Spleen (tissue), 13 donors: Measurements from ENCODE around the gene OFD1. TPM values are rescaled to one million over a fixed set of nuclear protein-coding genes. Genes with fewer than 3 reads are reported as not detected.

Experiments
- DNase-seq: peaks from one replicate; pipeline ENCODE4 v3.0.0-alpha.2; 2020
- H3K27ac ChIP-seq, 8 donors: fragments of 200-600 bp; sonication (generic) in 7 of 8; 1 replicate in 4 of 8; 2 replicates in 4 of 8; pipeline versions ENCODE4 v1.5.0 to v1.8.0; 2016 to 2021; ENCODE audit warnings: inconsistent platforms in 4 of 8, mild to moderate bottlenecking in 4 of 8, moderate library complexity in 1 of 8
- H3K27me3 ChIP-seq, 7 donors: fragments of 200-600 bp; sonication (generic) in 6 of 7; replicated peaks in 1 of 7; 1 replicate in 4 of 7; 2 replicates in 3 of 7; pipeline versions ENCODE4 v1.5.0 to v1.8.0; 2016 to 2021; ENCODE audit warnings: inconsistent platforms in 3 of 7, mild to moderate bottlenecking in 1 of 7
- H3K36me3 ChIP-seq, 6 donors: fragments of 200-600 bp; sonication (generic) in 5 of 6; 1 replicate in 4 of 6; 2 replicates in 2 of 6; pipeline versions ENCODE4 v1.5.0 to v1.8.0; 2016 to 2021; ENCODE audit warnings: inconsistent platforms in 2 of 6
- H3K4me1 ChIP-seq, 6 donors: fragments of 200-600 bp; sonication (generic) in 5 of 6; 1 replicate in 3 of 6; 2 replicates in 3 of 6; pipeline versions ENCODE4 v1.5.0 to v1.8.0; 2016 to 2021; ENCODE audit warnings: inconsistent platforms in 3 of 6
- H3K4me3 ChIP-seq, 8 donors: fragments of 200-600 bp; sonication (generic) in 7 of 8; 1 replicate in 4 of 8; 2 replicates in 4 of 8; pipeline versions ENCODE4 v1.5.0 to v1.8.0; 2016 to 2021; ENCODE audit warnings: inconsistent platforms in 4 of 8, mild to moderate bottlenecking in 4 of 8, moderate library complexity in 2 of 8
- H3K9me3 ChIP-seq, 8 donors: fragments of 200-600 bp; sonication (generic) in 7 of 8; 1 replicate in 4 of 8; 2 replicates in 4 of 8; pipeline versions ENCODE4 v1.5.0 to v1.8.0; 2016 to 2021; ENCODE audit warnings: inconsistent platforms in 4 of 8
- POLR2A ChIP-seq, 3 donors: fragments of 450-650 bp; IDR thresholded peaks; one replicate each; pipeline ENCODE4 v1.5.1; 2017; ENCODE audit warnings: antibody characterized with exemption in 3 of 3, mild to moderate bottlenecking in 1 of 3
- POLR2AphosphoS5 ChIP-seq, 3 donors: sonication (generic); formaldehyde crosslinking; IDR thresholded peaks; one replicate each; pipeline ENCODE4 v1.5.1; 2017; ENCODE audit warnings: antibody characterized with exemption in 3 of 3
- WGBS, 5 donors: extraction: QIAGEN DNeasy Blood & Tissue Kit in 3 of 5; methylation state at CpG; one replicate each; pipeline versions ENCODE4 v1.1.5 to v1.1.7; 2013 to 2018; 5-methylcytosine and 5-hydroxymethylcytosine counted together
- intact Hi-C: fragments of 100-400 bp; cut with DNase I; formaldehyde crosslinking; loops from one replicate; pipeline ENCODE4 v1.15.0; 2023; ENCODE audit warnings: low total_unique reads
- long read RNA-seq, 2 donors: transcript quantifications; one replicate each; lab custom pipeline, GENCODE V29; 2026
- polyA plus RNA-seq, 3 donors: library from polyadenylated mRNA; stranded (reverse); fragments of 200-250 nt; gene quantifications; one replicate each; pipeline ENCODE4 v1.2.1, GENCODE V29; 2013
- total RNA-seq, 7 donors: library from RNA; depleted of rRNA in 3 of 7; stranded (reverse); fragments of >200 nt in 3 of 7; fragmentation: NEBNext Ultra II Directional in 4 of 7; extraction: Animal tissue kit (Norgen Biotek cat#: 25700) in 4 of 7; gene quantifications; one replicate each; pipeline versions ENCODE4 v1.1.0 to v1.2.1, GENCODE V29; 2016 to 2021
- TF ChIP-seq, protein P1 (sequence below), 11 experiments: fragments of 200-600 bp in 7 of 11; fragments of 450-650 bp in 4 of 11; sonication (generic) in 4 of 11; IDR thresholded peaks in 8 of 11; conservative IDR thresholded peaks in 3 of 11; 1 replicate in 7 of 11; 2 replicates in 4 of 11; pipeline versions ENCODE4 v1.4.0 to v1.8.0; 2016 to 2021; ENCODE audit warnings: antibody characterized with exemption in 11 of 11, inconsistent platforms in 4 of 11, mild to moderate bottlenecking in 1 of 11
- donor health status: healthy with polysubstance abuse.
- donor health status: DM: no; HTN: no; CAD: no; lungs with moderate emphysema.
- donor health status: DM: no; HTN: no; CAD: no.
- donor health status: Bipolar disorder and iron deficiency.
- donor health status: healthy.
- donor health status: DM: no; HTN: no; CAD: no.
- donor health status: DM: yes; HTN: yes; CAD: no.

Gene OFD1, protein sequence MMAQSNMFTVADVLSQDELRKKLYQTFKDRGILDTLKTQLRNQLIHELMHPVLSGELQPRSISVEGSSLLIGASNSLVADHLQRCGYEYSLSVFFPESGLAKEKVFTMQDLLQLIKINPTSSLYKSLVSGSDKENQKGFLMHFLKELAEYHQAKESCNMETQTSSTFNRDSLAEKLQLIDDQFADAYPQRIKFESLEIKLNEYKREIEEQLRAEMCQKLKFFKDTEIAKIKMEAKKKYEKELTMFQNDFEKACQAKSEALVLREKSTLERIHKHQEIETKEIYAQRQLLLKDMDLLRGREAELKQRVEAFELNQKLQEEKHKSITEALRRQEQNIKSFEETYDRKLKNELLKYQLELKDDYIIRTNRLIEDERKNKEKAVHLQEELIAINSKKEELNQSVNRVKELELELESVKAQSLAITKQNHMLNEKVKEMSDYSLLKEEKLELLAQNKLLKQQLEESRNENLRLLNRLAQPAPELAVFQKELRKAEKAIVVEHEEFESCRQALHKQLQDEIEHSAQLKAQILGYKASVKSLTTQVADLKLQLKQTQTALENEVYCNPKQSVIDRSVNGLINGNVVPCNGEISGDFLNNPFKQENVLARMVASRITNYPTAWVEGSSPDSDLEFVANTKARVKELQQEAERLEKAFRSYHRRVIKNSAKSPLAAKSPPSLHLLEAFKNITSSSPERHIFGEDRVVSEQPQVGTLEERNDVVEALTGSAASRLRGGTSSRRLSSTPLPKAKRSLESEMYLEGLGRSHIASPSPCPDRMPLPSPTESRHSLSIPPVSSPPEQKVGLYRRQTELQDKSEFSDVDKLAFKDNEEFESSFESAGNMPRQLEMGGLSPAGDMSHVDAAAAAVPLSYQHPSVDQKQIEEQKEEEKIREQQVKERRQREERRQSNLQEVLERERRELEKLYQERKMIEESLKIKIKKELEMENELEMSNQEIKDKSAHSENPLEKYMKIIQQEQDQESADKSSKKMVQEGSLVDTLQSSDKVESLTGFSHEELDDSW
- total RNA-seq (10 to 100 TPM; 33.6 to 54.8 (median 47.7) TPM), polyA plus RNA-seq (100 to 1,000 TPM in 1 of 3 donors, 10 to 100 TPM in 2; 52.1 to 138 (median 54.0) TPM)
- long read RNA-seq, donor 1, partial matches to known transcripts = 19 of 23 reads
- long read RNA-seq, donor 1, other reads (novel, unspliced or antisense) = 0 of 23 reads
- long read RNA-seq, donor 2, partial matches to known transcripts = 5 of 6 reads
- long read RNA-seq, donor 2, other reads (novel, unspliced or antisense) = 0 of 6 reads

DNA sequence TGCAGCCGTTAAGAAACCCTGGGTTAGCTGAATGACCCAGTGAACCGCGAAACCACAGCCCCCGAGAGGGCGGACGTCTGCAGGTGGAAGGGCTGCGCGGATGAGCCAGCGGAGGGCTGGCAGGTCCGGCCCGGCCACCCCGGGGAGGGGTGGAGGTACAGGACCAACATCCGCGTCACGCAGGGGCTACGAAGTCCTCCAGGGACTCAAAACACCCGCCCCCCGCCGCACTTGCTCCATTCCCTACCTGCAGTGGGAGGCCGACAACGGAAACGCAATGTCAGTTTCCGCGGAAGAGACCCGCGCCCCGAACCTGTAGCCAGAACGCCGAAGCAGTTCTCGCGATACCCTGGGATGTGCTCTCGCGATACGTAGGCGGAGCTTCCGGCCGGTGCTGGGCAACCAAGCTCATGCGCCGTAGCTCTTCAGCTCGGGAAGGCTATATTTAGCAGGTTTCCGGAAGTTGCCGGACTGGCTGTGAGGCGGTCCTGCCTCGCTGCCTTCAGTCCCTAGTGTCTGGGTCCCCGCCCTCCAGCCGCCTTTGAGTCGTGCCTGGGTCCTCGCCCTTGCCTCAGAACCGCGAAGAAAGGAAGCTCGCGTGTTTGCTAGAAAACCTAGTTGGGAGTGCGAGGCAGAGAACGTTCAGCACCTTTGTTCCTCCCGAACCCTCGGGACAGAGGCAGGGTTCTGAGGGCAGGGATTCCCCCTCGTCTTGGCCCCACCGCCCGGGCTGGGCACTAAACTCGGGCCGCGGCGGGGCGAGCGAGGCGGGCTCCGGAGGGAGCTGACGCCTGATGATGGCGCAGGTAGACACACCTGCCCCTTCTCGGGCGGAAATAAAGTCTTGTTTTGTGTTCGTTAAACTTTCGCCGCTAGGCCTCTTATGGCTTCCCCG, at the start of gene OFD1, which contains the start of gene TRAPPC2:
OFD1 (plus strand) TSS at position 471 of the 895 bp plus-strand sequence; CDS start at position 795, 324 bp downstream.
TRAPPC2 (minus strand) TSS at position 343 of the 895 bp plus-strand sequence. CDS start 14,657 bp downstream, outside the sequence.
- intact Hi-C loops = no loop called here
- peaks cover 0 to 11% (median 0%) of the 10 kb centered on the region in 8 donors for H3K9me3 ChIP-seq
- WGBS, 5 donors = 0 to 11% (median 2%) methylated on average over 11 to 75 of the region's 75 CpGs
- DNase-seq = peak; percentile 97
- TF ChIP-seq, protein P1, sequence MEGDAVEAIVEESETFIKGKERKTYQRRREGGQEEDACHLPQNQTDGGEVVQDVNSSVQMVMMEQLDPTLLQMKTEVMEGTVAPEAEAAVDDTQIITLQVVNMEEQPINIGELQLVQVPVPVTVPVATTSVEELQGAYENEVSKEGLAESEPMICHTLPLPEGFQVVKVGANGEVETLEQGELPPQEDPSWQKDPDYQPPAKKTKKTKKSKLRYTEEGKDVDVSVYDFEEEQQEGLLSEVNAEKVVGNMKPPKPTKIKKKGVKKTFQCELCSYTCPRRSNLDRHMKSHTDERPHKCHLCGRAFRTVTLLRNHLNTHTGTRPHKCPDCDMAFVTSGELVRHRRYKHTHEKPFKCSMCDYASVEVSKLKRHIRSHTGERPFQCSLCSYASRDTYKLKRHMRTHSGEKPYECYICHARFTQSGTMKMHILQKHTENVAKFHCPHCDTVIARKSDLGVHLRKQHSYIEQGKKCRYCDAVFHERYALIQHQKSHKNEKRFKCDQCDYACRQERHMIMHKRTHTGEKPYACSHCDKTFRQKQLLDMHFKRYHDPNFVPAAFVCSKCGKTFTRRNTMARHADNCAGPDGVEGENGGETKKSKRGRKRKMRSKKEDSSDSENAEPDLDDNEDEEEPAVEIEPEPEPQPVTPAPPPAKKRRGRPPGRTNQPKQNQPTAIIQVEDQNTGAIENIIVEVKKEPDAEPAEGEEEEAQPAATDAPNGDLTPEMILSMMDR (IDR thresholded peaks at IDR 0.05 in 8 of 11, conservative IDR thresholded peaks at IDR 0.05 in 3 of 11) = peak in 2 of 11 experiments; percentile 6 to 15
- peak; percentile 54 to 93 (median 68) for TF ChIP-seq POLR2A (IDR thresholded peaks at IDR 0.05)
- peak; percentile 97 to 99 (median 99) for TF ChIP-seq POLR2AphosphoS5 (IDR thresholded peaks at IDR 0.05)
- H3K4me1 ChIP-seq = peaks cover 6 to 63% (median 40%) of the 10 kb centered on the region in 6 donors
- peaks cover 0 to 11% (median 0%) of the 10 kb centered on the region in 7 donors for H3K27me3 ChIP-seq
- H3K27ac ChIP-seq = peak within 1 kb of the TSS; percentile 90 to 98 (median 94)
- peaks cover 0 to 17% (median 0%) of the 10 kb centered on the region in 6 donors for H3K36me3 ChIP-seq
- peak within 1 kb of the TSS; percentile 45 to 89 (median 64) for H3K4me3 ChIP-seq

DNA sequence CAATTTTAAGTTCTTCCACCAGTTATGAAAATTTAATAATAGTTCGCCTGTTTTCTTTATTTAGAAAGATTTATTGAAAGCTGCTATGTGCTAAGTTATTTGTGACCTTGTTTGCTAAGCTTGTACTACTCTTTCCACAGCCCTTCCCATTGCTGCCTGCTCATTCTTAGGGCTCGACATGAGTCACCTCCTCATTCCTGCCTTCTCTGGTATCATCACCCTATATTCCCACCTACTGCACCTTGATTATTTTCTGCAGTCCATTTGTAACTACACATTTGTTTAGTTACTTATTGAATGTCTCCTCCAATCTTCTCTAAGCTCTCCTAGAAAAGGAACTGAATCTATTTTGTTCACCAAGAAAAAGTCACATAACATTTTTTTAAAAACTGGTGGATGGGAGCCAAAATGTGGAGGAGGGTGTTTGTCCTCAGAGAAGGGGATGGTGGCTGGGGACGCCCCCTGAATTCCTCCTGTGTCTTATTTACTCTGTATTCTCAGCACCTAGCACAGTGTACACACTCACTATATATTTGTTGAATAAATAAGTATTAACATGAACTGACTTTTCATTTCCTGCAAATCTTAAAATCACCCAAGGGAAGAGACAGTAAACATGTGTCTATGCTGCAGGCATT, 49.3 kb upstream of the OFD1 start:
- TF ChIP-seq POLR2AphosphoS5 (IDR thresholded peaks at IDR 0.05) (no peak), POLR2A (IDR thresholded peaks at IDR 0.05) (no peak)
- TF ChIP-seq, protein P1 (IDR thresholded peaks at IDR 0.05 in 8 of 11, conservative IDR thresholded peaks at IDR 0.05 in 3 of 11) = no peak
- Histone ChIP-seq H3K4me3 (no peak overlapping the region), H3K9me3 (peaks cover 0 to 4% (median 0%) of the 10 kb centered on the region in 8 donors), H3K27me3 (peaks cover 0 to 24% (median 4%) of the 10 kb centered on the region in 7 donors), H3K4me1 (peaks cover 0 to 20% (median 6%) of the 10 kb centered on the region in 6 donors), H3K36me3 (no peaks in the 10 kb centered on the region), H3K27ac (no peak overlapping the region)
- intact Hi-C loops = no loop called here
- no peak for DNase-seq
- 37 to 76% (median 43%) methylated on average over 3 of the region's 3 CpGs for WGBS, 5 donors

DNA sequence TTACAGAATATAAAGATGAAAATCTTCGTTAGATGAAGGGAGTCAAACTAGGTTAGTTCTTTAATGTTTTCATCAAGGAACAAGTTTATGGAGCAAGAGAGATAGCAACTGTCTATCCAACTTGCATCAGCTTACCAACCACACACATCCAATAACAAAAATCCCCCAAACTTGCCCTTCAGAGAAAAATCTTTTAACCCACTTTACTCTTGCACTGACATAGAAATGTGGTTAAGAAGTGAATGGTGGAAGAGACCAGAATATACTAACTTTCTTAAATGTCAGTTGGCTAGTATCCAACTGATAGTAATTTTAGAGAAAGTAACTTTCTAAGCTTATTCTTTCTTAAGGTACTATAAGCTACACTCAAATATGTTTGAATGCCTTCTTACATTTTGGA, 47.3 kb upstream of the OFD1 start:
- WGBS, 5 donors = 65 to 82% (median 73%) methylated on average over 1 of the region's 1 CpG
- Histone ChIP-seq H3K4me1 (peaks cover 5 to 40% (median 24%) of the 10 kb centered on the region in 6 donors), H3K36me3 (no peaks in the 10 kb centered on the region), H3K27me3 (peaks cover 0 to 25% (median 4%) of the 10 kb centered on the region in 7 donors), H3K9me3 (peaks cover 0 to 4% (median 0%) of the 10 kb centered on the region in 8 donors), H3K4me3 (no peak overlapping the region), H3K27ac (no peak overlapping the region)
- DNase-seq = no peak
- TF ChIP-seq, protein P1 (IDR thresholded peaks at IDR 0.05 in 8 of 11, conservative IDR thresholded peaks at IDR 0.05 in 3 of 11) = no peak
- TF ChIP-seq POLR2A (IDR thresholded peaks at IDR 0.05) (no peak), POLR2AphosphoS5 (IDR thresholded peaks at IDR 0.05) (no peak)
- intact Hi-C loops = no loop called here
